ENCODE results near the gene LIX1L. TPM values are rescaled to one million over a fixed set of nuclear protein-coding genes. Genes with fewer than 3 reads are reported as not detected.

Gene LIX1L
- total RNA-seq, 1 donor from 2014 or later = 52.2 TPM

DNA sequence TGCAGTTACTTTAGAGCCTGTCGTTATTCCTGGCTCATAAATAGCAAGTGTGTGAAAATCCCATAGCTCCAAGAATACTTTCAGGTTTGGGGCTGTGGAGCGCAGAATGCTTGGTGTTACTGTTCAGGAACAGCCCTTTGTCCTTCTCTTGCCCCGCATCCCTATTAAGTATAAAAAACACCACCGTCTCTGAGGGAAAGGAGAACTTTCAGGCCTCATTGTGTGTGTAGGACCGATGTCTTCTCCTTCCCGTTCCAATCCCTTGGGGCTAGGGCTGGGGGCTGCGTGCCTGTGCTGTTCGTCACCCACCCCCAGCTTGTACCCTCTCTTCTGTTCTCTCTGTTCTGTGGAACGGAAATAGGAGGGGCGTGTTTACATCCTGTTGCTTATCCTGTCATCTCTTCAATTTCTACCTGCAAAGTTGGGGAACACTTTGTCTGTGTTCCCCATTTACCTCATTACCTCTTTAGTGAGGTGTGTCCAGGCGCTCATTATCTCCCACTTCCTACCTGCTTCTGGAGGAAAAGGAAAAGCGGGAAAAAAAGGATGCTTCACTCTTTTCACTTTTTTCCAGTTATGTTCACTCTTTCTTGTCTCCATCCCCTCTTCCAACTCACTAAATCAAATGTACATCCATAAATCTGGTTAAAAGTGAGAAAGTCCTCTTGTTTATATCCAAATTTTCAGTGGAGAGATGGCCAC, 39.4 kb upstream of the LIX1L start:
- peak overlapping the region; percentile 96 for H3K27ac Mint-ChIP-seq (ENCODE audit: unreplicated experiment)
- H3K27me3 Mint-ChIP-seq (ENCODE audit: unreplicated experiment) = no peaks in the 10 kb centered on the region
- peaks cover 48% of the 10 kb centered on the region for H3K4me1 Mint-ChIP-seq (ENCODE audit: unreplicated experiment)
- H3K9me3 Mint-ChIP-seq (ENCODE audit: unreplicated experiment) = no peaks in the 10 kb centered on the region
- DNase-seq (ENCODE audit: extremely low spot score, unreplicated experiment) = no peak
- TF ChIP-seq, protein P1, sequence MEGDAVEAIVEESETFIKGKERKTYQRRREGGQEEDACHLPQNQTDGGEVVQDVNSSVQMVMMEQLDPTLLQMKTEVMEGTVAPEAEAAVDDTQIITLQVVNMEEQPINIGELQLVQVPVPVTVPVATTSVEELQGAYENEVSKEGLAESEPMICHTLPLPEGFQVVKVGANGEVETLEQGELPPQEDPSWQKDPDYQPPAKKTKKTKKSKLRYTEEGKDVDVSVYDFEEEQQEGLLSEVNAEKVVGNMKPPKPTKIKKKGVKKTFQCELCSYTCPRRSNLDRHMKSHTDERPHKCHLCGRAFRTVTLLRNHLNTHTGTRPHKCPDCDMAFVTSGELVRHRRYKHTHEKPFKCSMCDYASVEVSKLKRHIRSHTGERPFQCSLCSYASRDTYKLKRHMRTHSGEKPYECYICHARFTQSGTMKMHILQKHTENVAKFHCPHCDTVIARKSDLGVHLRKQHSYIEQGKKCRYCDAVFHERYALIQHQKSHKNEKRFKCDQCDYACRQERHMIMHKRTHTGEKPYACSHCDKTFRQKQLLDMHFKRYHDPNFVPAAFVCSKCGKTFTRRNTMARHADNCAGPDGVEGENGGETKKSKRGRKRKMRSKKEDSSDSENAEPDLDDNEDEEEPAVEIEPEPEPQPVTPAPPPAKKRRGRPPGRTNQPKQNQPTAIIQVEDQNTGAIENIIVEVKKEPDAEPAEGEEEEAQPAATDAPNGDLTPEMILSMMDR (IDR thresholded peaks at IDR 0.05) = no peak
- peak overlapping the region; percentile 94 for H3K4me3 Mint-ChIP-seq (ENCODE audit: unreplicated experiment)
- H3K36me3 Mint-ChIP-seq (ENCODE audit: unreplicated experiment) = peaks cover 35% of the 10 kb centered on the region

DNA sequence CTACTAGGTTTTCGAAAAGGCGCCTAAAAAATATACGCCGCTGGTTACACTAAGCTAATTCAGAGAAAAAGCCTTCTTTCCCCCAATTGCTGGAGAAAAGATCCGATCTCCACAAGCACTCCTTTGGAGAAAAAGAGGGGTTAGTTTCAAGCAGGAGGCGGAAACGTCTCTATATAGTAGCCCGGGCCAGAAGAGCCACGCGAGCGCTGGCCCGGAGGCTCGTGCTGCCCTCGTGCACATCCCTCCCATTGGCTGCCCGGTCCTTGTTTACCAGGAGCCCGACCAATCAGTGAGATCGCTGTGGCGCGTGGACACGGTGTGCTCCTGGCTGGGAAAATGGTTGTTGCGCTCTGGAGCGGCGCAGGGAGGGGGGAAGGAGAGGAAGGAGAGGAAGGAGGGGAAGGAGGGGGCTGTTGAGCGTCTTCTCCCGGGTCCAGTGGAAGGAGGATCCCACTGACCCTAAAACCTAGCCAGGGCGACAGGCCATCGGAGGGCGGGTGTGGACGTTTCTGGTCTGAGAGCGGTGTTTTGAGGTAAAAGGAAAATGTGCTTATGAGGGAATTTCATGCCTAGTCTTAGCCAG, 38.7 kb upstream of the LIX1L start, which contains the start of gene TXNIP:
TSS of gene TXNIP (minus strand) at position 147 of the 583 bp plus-strand sequence. CDS start 313 bp downstream, outside the sequence.
- peaks cover 52% of the 10 kb centered on the region for H3K4me1 Mint-ChIP-seq (ENCODE audit: unreplicated experiment)
- no peaks in the 10 kb centered on the region for H3K27me3 Mint-ChIP-seq (ENCODE audit: unreplicated experiment)

DNA sequence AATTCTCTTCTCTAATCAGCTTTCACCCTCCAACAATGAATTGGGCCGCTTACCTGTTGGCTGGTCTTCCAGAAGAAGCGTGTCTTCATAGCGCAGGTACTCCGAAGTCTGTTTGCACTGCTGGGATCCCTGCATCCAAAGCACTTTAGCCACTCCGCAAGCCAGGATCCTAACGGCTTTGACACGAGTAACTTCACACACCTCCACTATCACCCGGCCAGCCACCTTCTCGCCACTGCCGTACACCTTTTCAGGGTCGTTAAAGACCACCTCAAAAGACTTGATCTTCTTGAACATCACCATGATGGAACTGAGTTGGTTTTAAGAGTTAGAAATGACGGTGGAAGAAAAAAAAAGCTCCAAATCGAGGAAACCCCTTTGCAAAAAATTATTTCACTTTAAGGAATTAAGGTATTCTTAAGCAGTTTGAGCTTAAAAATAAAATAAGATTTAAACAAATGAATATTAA, 38.2 kb upstream of the LIX1L start:
- H3K4me3 Mint-ChIP-seq (ENCODE audit: unreplicated experiment) = peak overlapping the region; percentile 94
- no peaks in the 10 kb centered on the region for H3K27me3 Mint-ChIP-seq (ENCODE audit: unreplicated experiment)
- peaks cover 53% of the 10 kb centered on the region for H3K4me1 Mint-ChIP-seq (ENCODE audit: unreplicated experiment)
- peak overlapping the region; percentile 96 for H3K27ac Mint-ChIP-seq (ENCODE audit: unreplicated experiment)
- DNase-seq (ENCODE audit: extremely low spot score, unreplicated experiment) = no peak
- TF ChIP-seq, protein P1 (IDR thresholded peaks at IDR 0.05) = no peak
- peaks cover 38% of the 10 kb centered on the region for H3K36me3 Mint-ChIP-seq (ENCODE audit: unreplicated experiment)
- no peaks in the 10 kb centered on the region for H3K9me3 Mint-ChIP-seq (ENCODE audit: unreplicated experiment)

More for the DNA sequence above, 38.7 kb upstream of the LIX1L start, which contains the start of gene TXNIP:
- H3K36me3 Mint-ChIP-seq (ENCODE audit: unreplicated experiment) = peaks cover 38% of the 10 kb centered on the region
- peak within 1 kb of the TSS; percentile 96 for H3K27ac Mint-ChIP-seq (ENCODE audit: unreplicated experiment)
- peak within 1 kb of the TSS; percentile 94 for H3K4me3 Mint-ChIP-seq (ENCODE audit: unreplicated experiment)
- no peaks in the 10 kb centered on the region for H3K9me3 Mint-ChIP-seq (ENCODE audit: unreplicated experiment)
- TF ChIP-seq, protein P1 (IDR thresholded peaks at IDR 0.05) = no peak
- peak; percentile 98 for DNase-seq (ENCODE audit: extremely low spot score, unreplicated experiment)

DNA sequence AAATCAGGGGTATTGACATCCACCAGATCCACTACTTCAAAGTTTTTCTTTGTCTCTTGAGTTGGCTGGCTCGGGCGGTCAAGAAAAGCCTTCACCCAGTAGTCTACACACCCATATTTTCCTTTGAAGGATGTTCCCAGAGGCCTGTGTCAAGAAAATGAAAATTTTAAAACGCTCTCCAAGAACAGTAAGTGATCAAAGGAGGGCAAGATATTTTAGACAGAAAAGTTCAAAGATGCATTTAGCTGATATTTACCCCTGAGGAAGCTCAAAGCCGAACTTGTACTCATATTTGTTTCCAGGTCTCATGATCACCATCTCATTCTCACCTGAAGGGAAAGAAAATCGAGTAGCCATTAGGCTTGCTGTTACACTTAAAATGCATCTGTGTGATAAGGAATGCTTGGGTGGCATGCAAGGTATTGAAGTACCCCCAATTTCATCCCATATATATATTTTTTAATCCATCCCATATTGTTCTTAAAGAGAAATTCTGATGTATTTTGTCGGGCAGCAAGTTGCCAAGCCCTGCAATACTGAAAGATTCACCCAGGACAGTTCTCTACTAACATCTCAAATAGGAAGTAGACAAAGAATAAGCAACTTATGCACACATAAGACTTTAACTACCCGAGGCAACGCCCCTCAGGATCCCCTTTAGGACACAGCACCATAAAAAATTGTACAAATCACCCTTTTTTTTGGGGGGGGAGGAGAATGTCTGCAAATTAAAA, 37.5 kb upstream of the LIX1L start:
- Mint-ChIP-seq H3K36me3 (ENCODE audit: unreplicated experiment) (peaks cover 38% of the 10 kb centered on the region), H3K4me3 (ENCODE audit: unreplicated experiment) (peak overlapping the region; percentile 94), H3K9me3 (ENCODE audit: unreplicated experiment) (no peaks in the 10 kb centered on the region), H3K4me1 (ENCODE audit: unreplicated experiment) (peaks cover 58% of the 10 kb centered on the region), H3K27ac (ENCODE audit: unreplicated experiment) (peak overlapping the region; percentile 96), H3K27me3 (ENCODE audit: unreplicated experiment) (no peaks in the 10 kb centered on the region)
- no peak for DNase-seq (ENCODE audit: extremely low spot score, unreplicated experiment)
- TF ChIP-seq, protein P1 (IDR thresholded peaks at IDR 0.05) = no peak

Data from osteocyte (in vitro differentiated cells).